H1 (cell line): ENCODE measurements around the gene MYO7B. TPM values are rescaled to one million over a fixed set of nuclear protein-coding genes. Genes with fewer than 3 reads are reported as not detected.

Experiments used
- CTCF ChIA-PET: fragments of 300-600 bp; sonication (Branson Sonifier 250); formaldehyde crosslinking; loops from one replicate; lab custom pipeline; 2021; ENCODE audit not compliant: partially characterized antibody; lab: Charles Lee
- POLR2A ChIA-PET: fragments of 300-600 bp; sonication (Branson Sonifier 250); formaldehyde crosslinking; loops from one replicate; lab custom pipeline; 2021; ENCODE audit warnings: inconsistent platforms; ENCODE audit not compliant: partially characterized antibody; lab: Charles Lee
- DNase-seq, 2 experiments: peaks; one replicate each; pipeline versions ENCODE4 v3.0.0 to v3.0.0-alpha.2; 2010 to 2022; ENCODE audit warnings: low spot score in 2 of 2, low read depth in 1 of 2, mixed read lengths in 1 of 2
- FAIRE-seq: peaks from 2 replicates; lab custom pipeline; 2011; peaks lifted over from hg19 to GRCh38; lab: Jason Lieb, UNC
- H2AFZ ChIP-seq: 2 replicates; pipeline ENCODE4 v1.8.1; 2012; ENCODE audit warnings: low read length, inconsistent platforms
- H2AK5ac ChIP-seq: 2 replicates; pipeline ENCODE4 v1.6.1; 2013; ENCODE audit warnings: low read depth, low read length
- H2BK120ac ChIP-seq: replicated peaks from 2 replicates; pipeline ENCODE3; 2013; ENCODE audit warnings: low read depth, low read length, inconsistent platforms
- H2BK12ac ChIP-seq: 2 replicates; pipeline ENCODE4 v1.6.1; 2013; ENCODE audit warnings: low read depth, low read length
- H2BK15ac ChIP-seq: 2 replicates; pipeline ENCODE4 v1.6.1; 2013; ENCODE audit warnings: low read length
- H2BK20ac ChIP-seq: 2 replicates; pipeline ENCODE4 v1.6.1; 2013; ENCODE audit warnings: low read length
- H2BK5ac ChIP-seq: 2 replicates; pipeline ENCODE4 v1.6.1; 2013; ENCODE audit warnings: low read depth, low read length
- H3K14ac ChIP-seq: 2 replicates; pipeline ENCODE4 v1.6.1; 2013; ENCODE audit warnings: inconsistent platforms; ENCODE audit not compliant: insufficient read length
- H3K18ac ChIP-seq: 2 replicates; pipeline ENCODE4 v1.6.1; 2013; ENCODE audit warnings: low read length; ENCODE audit errors: extremely low read depth
- H3K23ac ChIP-seq: 2 replicates; pipeline ENCODE4 v1.6.1; 2013; ENCODE audit warnings: inconsistent platforms; ENCODE audit not compliant: insufficient read length
- H3K23me2 ChIP-seq: 2 replicates; pipeline ENCODE4 v1.6.1; 2013; ENCODE audit warnings: low read depth, low read length
- H3K27ac ChIP-seq: 2 replicates; pipeline ENCODE4 v1.6.1; 2011; ENCODE audit warnings: low read depth, low read length, inconsistent platforms
- H3K27me3 ChIP-seq, 4 experiments: replicated peaks in 1 of 4; 1 replicate in 1 of 4; 2 replicates in 3 of 4; pipeline versions ENCODE4 v1.6.1 to v1.8.1; 2011 to 2013; ENCODE audit warnings: low read length in 3 of 4, mild to moderate bottlenecking in 3 of 4, inconsistent platforms in 2 of 4, mixed read lengths in 2 of 4, moderate library complexity in 1 of 4; ENCODE audit not compliant: control insufficient read depth in 3 of 4, insufficient read depth in 3 of 4; ENCODE audit errors: extremely low read depth in 1 of 4
- H3K36me3 ChIP-seq, 4 experiments: 2 replicates each; pipeline versions ENCODE4 v1.6.1 to v1.8.1; 2011 to 2013; ENCODE audit warnings: mild to moderate bottlenecking in 4 of 4, low read length in 3 of 4, moderate library complexity in 2 of 4, control low read depth in 1 of 4, inconsistent platforms in 1 of 4; ENCODE audit not compliant: insufficient read depth in 4 of 4, control insufficient read depth in 2 of 4
- H3K4ac ChIP-seq: replicated peaks from 2 replicates; pipeline ENCODE3; 2013; ENCODE audit warnings: low read length, low read depth, mixed read lengths, inconsistent platforms; ENCODE audit not compliant: insufficient read length
- H3K4me1 ChIP-seq, 4 experiments: replicated peaks in 1 of 4; 1 replicate in 1 of 4; 2 replicates in 3 of 4; pipeline versions ENCODE4 v1.6.1 to v1.8.1; 2011 to 2013; ENCODE audit warnings: low read length in 3 of 4, inconsistent platforms in 2 of 4, mixed read lengths in 1 of 4; ENCODE audit not compliant: insufficient read depth in 4 of 4, control insufficient read depth in 3 of 4
- H3K4me2 ChIP-seq, 2 experiments: 2 replicates each; pipeline versions ENCODE4 v1.6.1 to v1.8.1; 2011 to 2013; ENCODE audit warnings: low read depth in 2 of 2, low read length in 2 of 2, control low read depth in 1 of 2, inconsistent platforms in 1 of 2, mild to moderate bottlenecking in 1 of 2; ENCODE audit not compliant: insufficient read depth in 1 of 2
- H3K4me3 ChIP-seq, 4 experiments: fragments of 200-600, 300-600 bp in 1 of 4; sonication (generic), shearing (Covaris generic), sonication (Bioruptor Twin) in 1 of 4; 2 replicates each; pipeline versions ENCODE4 v1.5.1 to v1.8.1; 2011 to 2016; ENCODE audit warnings: low read length in 4 of 4, low read depth in 3 of 4, control low read depth in 2 of 4, inconsistent platforms in 2 of 4, mild to moderate bottlenecking in 2 of 4, mixed read lengths in 1 of 4, moderate library complexity in 1 of 4; ENCODE audit not compliant: insufficient read depth in 2 of 4; ENCODE audit errors: extremely low read depth in 1 of 4
- H3K56ac ChIP-seq: replicated peaks from 2 replicates; pipeline ENCODE3; 2013; ENCODE audit warnings: low read depth, mild to moderate bottlenecking, mixed read lengths, low read length, inconsistent platforms; ENCODE audit not compliant: insufficient read length
- H3K79me1 ChIP-seq: 2 replicates; pipeline ENCODE4 v1.6.1; 2013; ENCODE audit warnings: low read depth, low read length, control low read depth
- H3K79me2 ChIP-seq, 2 experiments: 2 replicates each; pipeline versions ENCODE4 v1.6.1 to v1.8.1; 2012 to 2013; ENCODE audit warnings: low read length in 2 of 2, mild to moderate bottlenecking in 2 of 2, inconsistent platforms in 1 of 2; ENCODE audit not compliant: insufficient read depth in 2 of 2, control insufficient read depth in 1 of 2
- H3K9ac ChIP-seq, 4 experiments: replicated peaks in 1 of 4; 1 replicate in 1 of 4; 2 replicates in 3 of 4; pipeline versions ENCODE4 v1.6.1 to v1.8.1; 2011 to 2013; ENCODE audit warnings: low read depth in 3 of 4, low read length in 3 of 4, control low read depth in 2 of 4, mild to moderate bottlenecking in 2 of 4, moderate library complexity in 2 of 4, inconsistent platforms in 1 of 4; ENCODE audit errors: extremely low read depth in 1 of 4
- H3K9me3 ChIP-seq, 2 experiments: 2 replicates each; pipeline versions ENCODE4 v1.6.1 to v1.8.1; 2012 to 2013; ENCODE audit warnings: mild to moderate bottlenecking in 2 of 2, moderate library complexity in 2 of 2, control low read depth in 1 of 2, inconsistent platforms in 1 of 2, low read depth in 1 of 2, low read length in 1 of 2, mixed read lengths in 1 of 2; ENCODE audit not compliant: insufficient read depth in 2 of 2
- H4K20me1 ChIP-seq, 2 experiments: replicated peaks in 1 of 2; 2 replicates each; pipeline versions ENCODE3 to v1.8.1; 2011 to 2013; ENCODE audit warnings: inconsistent platforms in 2 of 2, low read length in 2 of 2, mild to moderate bottlenecking in 1 of 2; ENCODE audit not compliant: insufficient read depth in 2 of 2, control insufficient read depth in 1 of 2
- H4K5ac ChIP-seq: 2 replicates; pipeline ENCODE4 v1.6.1; 2013; ENCODE audit warnings: low read length, low read depth, mixed read lengths, inconsistent platforms; ENCODE audit not compliant: insufficient read length
- H4K8ac ChIP-seq: 2 replicates; pipeline ENCODE4 v1.8.0; 2013; ENCODE audit warnings: mild to moderate bottlenecking, moderate library complexity, low read length, inconsistent platforms; ENCODE audit not compliant: insufficient read depth; ENCODE audit errors: extremely low read depth
- H4K91ac ChIP-seq: replicated peaks from 2 replicates; pipeline ENCODE3; 2013; ENCODE audit warnings: low read length, mixed read lengths, inconsistent platforms; ENCODE audit not compliant: insufficient read length
- RAD21 ChIP-seq, 2 experiments: IDR thresholded peaks in 1 of 2; conservative IDR thresholded peaks in 1 of 2; 2 replicates each; pipeline ENCODE4 v1.6.1; 2011; ENCODE audit warnings: low read depth in 2 of 2, low read length in 2 of 2, improper control_type of control experiment in 1 of 2, inconsistent platforms in 1 of 2, mild to moderate bottlenecking in 1 of 2, moderate library complexity in 1 of 2
- TBP ChIP-seq: IDR thresholded peaks from 2 replicates; pipeline ENCODE4 v1.6.1; 2011; ENCODE audit warnings: low read depth, low read length, improper control_type of control experiment
- whole genome bisulfite sequencing, 2 experiments: shearing (Covaris generic) in 1 of 2; methylation state at CpG; one replicate each; pipeline versions ENCODE4 v1.1.6 to v1.1.7; 2013 to 2015; ENCODE audit warnings: low lambda C conversion rate in 2 of 2, mixed read lengths in 2 of 2, inconsistent platforms in 1 of 2, low coverage in 1 of 2, missing lambda C conversion rate in 1 of 2; ENCODE audit not compliant: insufficient replicate concordance in 2 of 2, insufficient coverage in 1 of 2, insufficient read length in 1 of 2; ENCODE audit errors: extremely low coverage in 1 of 2, missing lambda C conversion rate in 1 of 2; 5-methylcytosine and 5-hydroxymethylcytosine counted together
- polyA plus RNA-seq, 7 experiments: library from polyadenylated mRNA; depleted of rRNA in 3 of 7; stranded (reverse) in 5 of 7; unstranded in 2 of 7; fragments of >200 nt in 5 of 7; fragments of 200-250 nt in 2 of 7; gene quantifications; 1 replicate in 5 of 7; 2 replicates in 1 of 7; 4 replicates in 1 of 7; pipeline versions ENCODE4 v1.2.1 to v1.2.3, GENCODE V29; 2011 to 2013; ENCODE audit warnings: missing spikeins in 2 of 7, mixed read lengths in 2 of 7
- total RNA-seq: library from RNA; stranded (reverse); fragmentation: NEBNext Ultra II Directional; extraction: Animal tissue kit (Norgen Biotek cat#: 25700); gene quantifications from 2 replicates; pipeline ENCODE4 v1.2.1, GENCODE V29; 2021
- TF ChIP-seq, protein P1 (sequence below): IDR thresholded peaks from 2 replicates; pipeline ENCODE4 v1.6.1; 2012; ENCODE audit warnings: inconsistent platforms

MYO7B gene
- total and polyA plus RNA-seq, 2 of the 8 experiments (the other 6 are each of a cell fraction or from before 2014, with no cell fraction given): not detected

DNA sequence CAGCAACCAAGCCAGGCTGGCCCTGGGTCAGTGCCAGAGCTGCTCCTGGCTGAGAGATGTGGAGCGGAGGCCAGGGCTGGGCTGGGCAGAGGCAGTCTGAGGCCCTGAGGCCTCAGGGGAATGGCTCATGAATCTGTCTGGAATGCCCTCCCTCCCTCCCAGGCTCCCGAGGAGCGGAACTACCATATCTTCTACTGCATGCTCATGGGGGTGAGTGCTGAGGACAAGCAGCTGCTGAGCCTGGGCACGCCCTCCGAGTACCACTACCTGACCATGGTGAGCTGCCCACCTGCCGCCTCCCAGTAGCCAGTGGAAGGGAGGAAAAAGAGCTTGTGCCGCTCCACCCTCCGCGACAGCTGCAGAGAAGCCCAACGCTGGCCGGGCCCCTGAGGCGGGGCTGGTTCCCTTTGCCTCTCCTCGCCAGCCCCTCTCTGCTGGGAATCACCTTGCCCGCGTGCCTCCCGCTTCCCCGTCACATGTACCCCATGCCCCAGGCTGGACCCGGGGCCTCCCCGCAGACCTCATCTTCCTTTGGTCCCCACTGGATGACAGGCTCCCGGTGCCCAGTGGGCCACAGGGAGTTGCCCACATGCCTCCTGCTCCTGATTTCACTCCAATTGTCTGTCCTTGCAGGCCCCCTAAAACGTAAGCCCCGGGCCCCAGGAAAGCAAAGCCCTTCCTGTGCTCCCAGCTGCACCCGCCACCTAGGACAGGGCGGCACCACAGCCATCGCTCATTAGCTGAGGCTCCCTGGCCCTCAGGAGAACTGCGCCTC lies 41.1 kb downstream of the MYO7B start:
- Histone ChIP-seq H4K8ac (no peak overlapping the region; the same call in 1 of the 2 replicates), H3K4me3 (no peak overlapping the region), H3K56ac (no peak overlapping the region), H4K20me1 (no peaks in the 10 kb centered on the region), H3K4me2 (no peak overlapping the region), H2BK120ac (no peak overlapping the region), H3K4me1 (no peaks in the 10 kb centered on the region; a peak in 1 of 7 replicates), H3K9me3 (no peaks in the 10 kb centered on the region), H3K23ac (no peak overlapping the region), H3K9ac (no peak overlapping the region), H3K27ac (no peak overlapping the region), H3K79me2 (no peaks in the 10 kb centered on the region), H2BK20ac (no peak overlapping the region), H2BK12ac (no peak overlapping the region; the same call in 1 of the 2 replicates), H2BK5ac (no peak overlapping the region), H3K18ac (no peak overlapping the region), H2AFZ (peak overlapping the region; percentile 4; the same call in 1 of the 2 replicates), H2BK15ac (no peak overlapping the region), H4K5ac (no peak overlapping the region), H3K36me3 (no peaks in the 10 kb centered on the region), H3K27me3 (no peaks in the 10 kb centered on the region; a peak in 1 of 7 replicates), H4K91ac (no peak overlapping the region), H3K14ac (no peak overlapping the region), H3K79me1 (no peaks in the 10 kb centered on the region), H3K23me2 (no peaks in the 10 kb centered on the region), H2AK5ac (no peak overlapping the region), H3K4ac (no peak overlapping the region)
- DNase-seq (peak in 1 of 2 experiments; percentile 45), FAIRE-seq (no peak)
- 90% methylated on average over 20 of the region's 26 CpGs; no CpG with 5 or more reads in 1 of the 2 experiments for WGBS, 2 experiments
- TF ChIP-seq, protein P1, sequence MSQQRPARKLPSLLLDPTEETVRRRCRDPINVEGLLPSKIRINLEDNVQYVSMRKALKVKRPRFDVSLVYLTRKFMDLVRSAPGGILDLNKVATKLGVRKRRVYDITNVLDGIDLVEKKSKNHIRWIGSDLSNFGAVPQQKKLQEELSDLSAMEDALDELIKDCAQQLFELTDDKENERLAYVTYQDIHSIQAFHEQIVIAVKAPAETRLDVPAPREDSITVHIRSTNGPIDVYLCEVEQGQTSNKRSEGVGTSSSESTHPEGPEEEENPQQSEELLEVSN: peak; percentile 36; the same call in 1 of the 2 replicates
- TF ChIP-seq RAD21 (IDR thresholded peaks at IDR 0.05 in 1 of 2, conservative IDR thresholded peaks at IDR 0.05 in 1 of 2; ENCODE audit: low read depth in 2 of 2, low read length in 2 of 2): no peak
- TF ChIP-seq TBP: peak; percentile 48; the same call in 1 of the 2 replicates
- ChIA-PET POLR2A (no interaction called here), CTCF (interaction anchor here (1.2 to 5.7 kb wide), 5 partner anchors 16 to 76 kb away, joined by 3 to 54 read pairs (median 3); no protein-coding TSS in a partner anchor)
